Loucy (cell line): ENCODE data around the gene MLYCD.

Experiments used
- H2AFZ ChIP-seq: fragments of 200-600 bp; sonication (generic); 2 replicates; pipeline ENCODE4 v1.6.0; 2016; ENCODE audit warnings: antibody characterized with exemption, mild to moderate bottlenecking, low read length, moderate library complexity
- H3F3A ChIP-seq: fragments of 200-600 bp; 2 replicates; pipeline ENCODE4 v1.6.0; 2016; ENCODE audit warnings: antibody characterized with exemption, low read depth, mild to moderate bottlenecking
- H3K27me3 ChIP-seq: fragments of 200-600 bp; sonication (generic); 2 replicates; pipeline ENCODE4 v1.6.1; 2014; ENCODE audit warnings: low read length, mild to moderate bottlenecking; ENCODE audit not compliant: insufficient read depth, poor library complexity, severe bottlenecking
- H3K36me3 ChIP-seq: fragments of 200-600 bp; sonication (generic); 2 replicates; pipeline ENCODE4 v1.6.1; 2016; ENCODE audit warnings: low read length; ENCODE audit not compliant: insufficient read depth
- H3K4me1 ChIP-seq: fragments of 200-600 bp; sonication (generic); 2 replicates; pipeline ENCODE4 v1.5.1; 2014; ENCODE audit warnings: low read length, mild to moderate bottlenecking; ENCODE audit not compliant: insufficient read depth, poor library complexity, severe bottlenecking
- H3K4me2 ChIP-seq: fragments of 200-600 bp; sonication (generic); 2 replicates; pipeline ENCODE4 v1.6.0; 2014; ENCODE audit warnings: antibody characterized with exemption, low read length, low read depth, mild to moderate bottlenecking; ENCODE audit not compliant: poor library complexity, severe bottlenecking
- H3K4me3 ChIP-seq: fragments of 200-600 bp; sonication (generic); 2 replicates; pipeline ENCODE4 v1.5.1; 2014; ENCODE audit warnings: low read length, mild to moderate bottlenecking, mixed read lengths; ENCODE audit not compliant: poor library complexity, severe bottlenecking
- H3K79me2 ChIP-seq: fragments of 200-600 bp; sonication (generic); 2 replicates; pipeline ENCODE4 v1.6.1; 2014; ENCODE audit warnings: low read length; ENCODE audit not compliant: insufficient read depth
- H3K9ac ChIP-seq: fragments of 200-600 bp; sonication (generic); 2 replicates; pipeline ENCODE4 v1.6.0; 2014; ENCODE audit warnings: mild to moderate bottlenecking, low read depth, low read length, moderate library complexity; ENCODE audit not compliant: poor library complexity, severe bottlenecking
- H3K9me2 ChIP-seq: fragments of 200-600 bp; sonication (generic); replicated peaks from 2 replicates; pipeline ENCODE4 v1.6.1; 2016; ENCODE audit warnings: low read depth, low read length, mixed read lengths
- H3K9me3 ChIP-seq: fragments of 200-600 bp; sonication (generic); 2 replicates; pipeline ENCODE4 v1.6.1; 2014; ENCODE audit warnings: mild to moderate bottlenecking, antibody characterized with exemption, low read length, low read depth; ENCODE audit not compliant: insufficient read depth
- H4K20me1 ChIP-seq: fragments of 200-600 bp; sonication (generic); 2 replicates; pipeline ENCODE4 v1.6.0; 2014; ENCODE audit warnings: antibody characterized with exemption, low read length, mild to moderate bottlenecking; ENCODE audit not compliant: insufficient read depth, poor library complexity, severe bottlenecking
- EZH2phosphoT487 ChIP-seq: fragments of 200-600 bp; IDR thresholded peaks from 2 replicates; pipeline ENCODE4 v1.6.1; 2018; ENCODE audit warnings: antibody characterized with exemption, mild to moderate bottlenecking, moderate library complexity, borderline replicate concordance
- TF ChIP-seq, protein P1 (sequence below): fragments of 200-600 bp; sonication (generic); conservative IDR thresholded peaks from 2 replicates; pipeline ENCODE4 v1.5.1; 2014; ENCODE audit warnings: mild to moderate bottlenecking, antibody characterized with exemption, low read length

The MLYCD gene

GRCh38 chr16:83929811-83930555, 31.1 kb downstream of the MLYCD start:
- no peak overlapping the region for H3K4me2 ChIP-seq
- H3K36me3 ChIP-seq = no peaks in the 10 kb centered on the region
- TF ChIP-seq, protein P1, sequence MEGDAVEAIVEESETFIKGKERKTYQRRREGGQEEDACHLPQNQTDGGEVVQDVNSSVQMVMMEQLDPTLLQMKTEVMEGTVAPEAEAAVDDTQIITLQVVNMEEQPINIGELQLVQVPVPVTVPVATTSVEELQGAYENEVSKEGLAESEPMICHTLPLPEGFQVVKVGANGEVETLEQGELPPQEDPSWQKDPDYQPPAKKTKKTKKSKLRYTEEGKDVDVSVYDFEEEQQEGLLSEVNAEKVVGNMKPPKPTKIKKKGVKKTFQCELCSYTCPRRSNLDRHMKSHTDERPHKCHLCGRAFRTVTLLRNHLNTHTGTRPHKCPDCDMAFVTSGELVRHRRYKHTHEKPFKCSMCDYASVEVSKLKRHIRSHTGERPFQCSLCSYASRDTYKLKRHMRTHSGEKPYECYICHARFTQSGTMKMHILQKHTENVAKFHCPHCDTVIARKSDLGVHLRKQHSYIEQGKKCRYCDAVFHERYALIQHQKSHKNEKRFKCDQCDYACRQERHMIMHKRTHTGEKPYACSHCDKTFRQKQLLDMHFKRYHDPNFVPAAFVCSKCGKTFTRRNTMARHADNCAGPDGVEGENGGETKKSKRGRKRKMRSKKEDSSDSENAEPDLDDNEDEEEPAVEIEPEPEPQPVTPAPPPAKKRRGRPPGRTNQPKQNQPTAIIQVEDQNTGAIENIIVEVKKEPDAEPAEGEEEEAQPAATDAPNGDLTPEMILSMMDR = no peak
- no peak for TF ChIP-seq EZH2phosphoT487
- no peaks in the 10 kb centered on the region for H3F3A ChIP-seq
- no peaks in the 10 kb centered on the region for H3K79me2 ChIP-seq
- H3K4me3 ChIP-seq = no peak overlapping the region
- H3K9me2 ChIP-seq = no peaks in the 10 kb centered on the region
- H2AFZ ChIP-seq = no peak overlapping the region
- no peaks in the 10 kb centered on the region for H3K9me3 ChIP-seq
- H4K20me1 ChIP-seq = no peaks in the 10 kb centered on the region
- no peaks in the 10 kb centered on the region for H3K4me1 ChIP-seq
- no peaks in the 10 kb centered on the region for H3K27me3 ChIP-seq
- no peak overlapping the region for H3K9ac ChIP-seq

GRCh38 chr16:83930730-83931500, 32.0 kb downstream of the MLYCD start:
- no peaks in the 10 kb centered on the region for H3K9me3 ChIP-seq
- H3K27me3 ChIP-seq = no peaks in the 10 kb centered on the region
- H3K4me2 ChIP-seq = no peak overlapping the region
- no peaks in the 10 kb centered on the region for H3K9me2 ChIP-seq
- no peaks in the 10 kb centered on the region for H3K79me2 ChIP-seq
- H3K4me3 ChIP-seq = no peak overlapping the region
- no peak overlapping the region for H3K9ac ChIP-seq
- no peak overlapping the region for H2AFZ ChIP-seq
- TF ChIP-seq, protein P1 = no peak
- no peaks in the 10 kb centered on the region for H4K20me1 ChIP-seq
- H3K36me3 ChIP-seq = no peaks in the 10 kb centered on the region
- H3F3A ChIP-seq = no peaks in the 10 kb centered on the region
- no peaks in the 10 kb centered on the region for H3K4me1 ChIP-seq

GRCh38 chr16:83931556-83931955, 32.6 kb downstream of the MLYCD start:
- H3K9ac ChIP-seq = no peak overlapping the region
- H3K9me2 ChIP-seq = no peaks in the 10 kb centered on the region
- TF ChIP-seq, protein P1 = no peak
- TF ChIP-seq EZH2phosphoT487 = no peak
- H3K4me2 ChIP-seq = no peak overlapping the region
- no peaks in the 10 kb centered on the region for H4K20me1 ChIP-seq
- no peak overlapping the region for H2AFZ ChIP-seq
- no peaks in the 10 kb centered on the region for H3K79me2 ChIP-seq
- H3K27me3 ChIP-seq = no peaks in the 10 kb centered on the region
- no peaks in the 10 kb centered on the region for H3K9me3 ChIP-seq
- H3K36me3 ChIP-seq = no peaks in the 10 kb centered on the region
- H3K4me1 ChIP-seq = no peaks in the 10 kb centered on the region
- no peak overlapping the region for H3K4me3 ChIP-seq
- no peaks in the 10 kb centered on the region for H3F3A ChIP-seq
